GM12878 (cell line): ENCODE data around the gene IREB2. TPM values are rescaled to one million over a fixed set of nuclear protein-coding genes. Genes with fewer than 3 reads are reported as not detected.
"Not testable (repeated sequence)": the region's sequence is repeated elsewhere in the genome, so short reads cannot be mapped to it uniquely, and the experiment has no call there.

Experiments
- ATAC-seq: fragments of 200-7000 bp; cut with Tn5 transposase; 3 replicates; pipeline ENCODE4 v1.9.1; 2020; ENCODE audit warnings: mild to moderate bottlenecking, moderate library complexity
- BruUV-seq: library from RNA; stranded (reverse); fragments of 400-500 nt; replicated peaks from 2 replicates; lab custom pipeline; 2021; lab: Mats Ljungman, UMichigan
- CTCF ChIA-PET: fragments of 300-600 bp; sonication (Branson Sonifier 250); formaldehyde crosslinking; extraction: SDS; loops from one replicate; lab custom pipeline; 2021; ENCODE audit warnings: inconsistent platforms; lab: Yijun Ruan, JAX
- POLR2A ChIA-PET: fragments of 350-600 bp; formaldehyde crosslinking; extraction: SDS; loops from one replicate; lab custom pipeline; 2021; ENCODE audit warnings: inconsistent platforms; lab: Charles Lee
- RAD21 ChIA-PET: fragments of 300-600 bp; sonication (Branson Sonifier 250); formaldehyde crosslinking; loops from one replicate; lab custom pipeline; 2023; ENCODE audit warnings: antibody characterized with exemption; ENCODE audit not compliant: unreplicated experiment; lab: Charles Lee
- SMC1A ChIA-PET: fragments of 300-600 bp; sonication (Branson Sonifier 250); formaldehyde crosslinking; loops from one replicate; lab custom pipeline; 2023; ENCODE audit not compliant: unreplicated experiment, uncharacterized antibody; lab: Charles Lee
- DNase-seq: peaks from one replicate; pipeline ENCODE4 v3.0.0-alpha.2; 2011; ENCODE audit warnings: low read depth, low spot score
- FAIRE-seq: peaks from 3 replicates; lab custom pipeline; 2011; peaks lifted over from hg19 to GRCh38; lab: Jason Lieb, UNC
- H2AFZ ChIP-seq: 2 replicates; pipeline ENCODE4 v1.6.0; 2011; ENCODE audit warnings: low read depth, low read length, control low read depth; ENCODE audit not compliant: control insufficient read depth
- H3K27ac ChIP-seq: 2 replicates; pipeline ENCODE4 v1.5.1; 2011; ENCODE audit warnings: control low read depth; ENCODE audit not compliant: control insufficient read depth, insufficient read depth
- H3K27me3 ChIP-seq, 2 experiments: replicated peaks in 1 of 2; 2 replicates each; pipeline versions ENCODE4 v1.6.0 to v1.6.1; 2011; ENCODE audit warnings: low read length in 1 of 2; ENCODE audit not compliant: control insufficient read depth in 2 of 2, insufficient read depth in 2 of 2
- H3K36me3 ChIP-seq, 2 experiments: 2 replicates each; pipeline ENCODE4 v1.5.1; 2011; ENCODE audit warnings: low read length in 1 of 2; ENCODE audit not compliant: control insufficient read depth in 2 of 2, insufficient read depth in 2 of 2
- H3K4me1 ChIP-seq: 2 replicates; pipeline ENCODE4 v1.6.1; 2011; ENCODE audit warnings: mild to moderate bottlenecking, low read length, moderate library complexity, mixed read lengths; ENCODE audit not compliant: control insufficient read depth, insufficient read depth
- H3K4me2 ChIP-seq: 2 replicates; pipeline ENCODE4 v1.6.0; 2011; ENCODE audit warnings: control low read depth; ENCODE audit not compliant: control insufficient read depth, insufficient read depth
- H3K4me3 ChIP-seq: fragments of 200-600 bp; sonication (generic); 2 replicates; pipeline ENCODE4 v1.5.1; 2016
- H3K79me2 ChIP-seq: 2 replicates; pipeline ENCODE4 v1.6.0; 2011; ENCODE audit warnings: low read length; ENCODE audit not compliant: control insufficient read depth, insufficient read depth
- H3K9ac ChIP-seq: 2 replicates; pipeline ENCODE4 v1.8.0; 2011; ENCODE audit warnings: low read length, control low read depth, mixed read lengths; ENCODE audit not compliant: control insufficient read depth, insufficient read depth
- H3K9me3 ChIP-seq: replicated peaks from 3 replicates; pipeline ENCODE4 v1.5.1; 2011; ENCODE audit warnings: mild to moderate bottlenecking, low read length; ENCODE audit not compliant: control insufficient read depth, insufficient read depth
- H4K20me1 ChIP-seq: 2 replicates; pipeline ENCODE4 v1.6.0; 2011; ENCODE audit not compliant: control insufficient read depth, insufficient read depth
- BACH1 ChIP-seq: fragments of 450-650 bp; IDR thresholded peaks from 2 replicates; pipeline ENCODE4 v1.6.1; 2017; ENCODE audit warnings: mild to moderate bottlenecking, borderline replicate concordance
- CHD1 ChIP-seq: IDR thresholded peaks from 2 replicates; pipeline ENCODE4 v1.6.1; 2012; ENCODE audit warnings: low read depth, low read length, improper control_type of control experiment
- GABPA ChIP-seq: IDR thresholded peaks from 2 replicates; pipeline ENCODE4 v1.6.1; 2014; ENCODE audit warnings: antibody characterized with exemption, low read depth, mild to moderate bottlenecking, inconsistent platforms
- HDGF ChIP-seq: fragments of 450-650 bp; IDR thresholded peaks from 2 replicates; pipeline ENCODE4 v1.6.1; 2016; ENCODE audit warnings: antibody characterized with exemption
- IRF5 ChIP-seq: fragments of 450-650 bp; IDR thresholded peaks from 2 replicates; pipeline ENCODE4 v1.6.1; 2017; ENCODE audit warnings: borderline replicate concordance
- MXI1 ChIP-seq: fragments of 150-350 bp; IDR thresholded peaks from 2 replicates; pipeline ENCODE4 v1.6.1; 2011; ENCODE audit warnings: low read depth, mild to moderate bottlenecking, inconsistent platforms, low read length, improper control_type of control experiment
- POLR2A ChIP-seq: IDR thresholded peaks from 2 replicates; pipeline ENCODE4 v1.6.1; 2011; ENCODE audit warnings: low read depth, mild to moderate bottlenecking, low read length
- RBBP5 ChIP-seq: fragments of 200-600 bp; sonication (generic); conservative IDR thresholded peaks from 2 replicates; pipeline ENCODE4 v1.6.1; 2016
- ZNF592 ChIP-seq: fragments of 450-650 bp; IDR thresholded peaks from 2 replicates; pipeline ENCODE4 v1.6.1; 2017; ENCODE audit warnings: mild to moderate bottlenecking, moderate library complexity
- WGBS: methylation state at CpG from one replicate; pipeline ENCODE4 v1.1.6; 2016; ENCODE audit warnings: low lambda C conversion rate; ENCODE audit not compliant: insufficient replicate concordance, insufficient coverage; ENCODE audit errors: missing lambda C conversion rate; 5-methylcytosine and 5-hydroxymethylcytosine counted together
- in situ Hi-C: fragments of 300-500 bp; cut with MboI; formaldehyde crosslinking; loops from 9 replicates; pipeline ENCODE4 v1.14.3; 2018; ENCODE audit warnings: mixed read lengths
- intact Hi-C: fragments of 100-400 bp; cut with micrococcal nuclease; formaldehyde crosslinking; loops from one replicate; pipeline ENCODE4 v1.14.2; 2022; ENCODE audit not compliant: unreplicated experiment
- polyA plus RNA-seq, 11 experiments: library from polyadenylated mRNA; depleted of rRNA in 4 of 11; unstranded in 6 of 11; stranded (reverse) in 5 of 11; fragments of >200 nt; fragmentation: Nextera tagmentation in 4 of 11; fragmentation: Illumina TruSeq in 1 of 11; extraction: Ambion mirVana in 4 of 11; extraction: Trizol in 1 of 11; gene quantifications; 1 replicate in 1 of 11; 2 replicates in 10 of 11; pipeline versions ENCODE4 v1.2.1 to v1.2.3, GENCODE V29; 2011 to 2016; ENCODE audit warnings: inconsistent platforms in 2 of 11, missing spikeins in 2 of 11, low read depth in 1 of 11
- total RNA-seq, 4 experiments: library from RNA; depleted of rRNA in 3 of 4; stranded (reverse); fragments of >200 nt in 3 of 4; fragmentation: Illumina TruSeq in 1 of 4; extraction: Trizol in 1 of 4; gene quantifications; 2 replicates each; pipeline versions ENCODE4 v1.2.1 to v1.2.3, GENCODE V29; 2013 to 2021

The IREB2 gene
- total and polyA plus RNA-seq, 10 of the 15 experiments (the other 5 are each of a cell fraction or from before 2014, with no cell fraction given) = 13.0 to 52.4 (median 24.4) TPM

GRCh38 chr15:78520035-78520434 is 82.0 kb downstream of the IREB2 start:
- H3K27me3 ChIP-seq, FAIRE-seq, RAD21 ChIA-PET, DNase-seq, H3K4me3 ChIP-seq, in situ Hi-C loops, H4K20me1 ChIP-seq, H3K4me2 ChIP-seq, ATAC-seq, H3K27ac ChIP-seq, H3K36me3 ChIP-seq, BruUV-seq, POLR2A ChIA-PET, H3K4me1 ChIP-seq, H3K79me2 ChIP-seq, intact Hi-C loops, H3K9me3 ChIP-seq, H3K9ac ChIP-seq, CTCF ChIA-PET, H2AFZ ChIP-seq, SMC1A ChIA-PET: not testable (repeated sequence)
- 74% methylated on average over 2 of the region's 3 CpGs for WGBS

- H4K20me1 ChIP-seq = no peaks in the 10 kb centered on the region
- FAIRE-seq = no peak
- WGBS = 55% methylated on average over 5 of the region's 5 CpGs
- H3K79me2 ChIP-seq = no peaks in the 10 kb centered on the region
- RAD21 ChIA-PET = no interaction called here
- CTCF ChIA-PET = interaction anchor here (0.6 kb wide), 1 partner anchor 47 kb away, joined by 4 read pairs; no protein-coding TSS in a partner anchor
- no peaks in the 10 kb centered on the region for H3K4me1 ChIP-seq
- SMC1A ChIA-PET = no interaction called here
- in situ Hi-C loops = no loop called here
- H3K4me2 ChIP-seq = no peak overlapping the region
- no peak overlapping the region for H2AFZ ChIP-seq
- no peaks in the 10 kb centered on the region for H3K27me3 ChIP-seq
- intact Hi-C loops = no loop called here
- H3K4me3 ChIP-seq = no peak overlapping the region
- no peak for ATAC-seq
- H3K9ac ChIP-seq = no peak overlapping the region
- DNase-seq = no peak
- no peaks in the 10 kb centered on the region for H3K36me3 ChIP-seq
- POLR2A ChIA-PET = no interaction called here
- no peaks in the 10 kb centered on the region; the same call in 2 of the 3 replicates for H3K9me3 ChIP-seq
- no peak overlapping the region for H3K27ac ChIP-seq
- BruUV-seq = no TSS peak
- TF ChIP-seq RBBP5 = no peak
- TF ChIP-seq GABPA = no peak
- no peak for TF ChIP-seq HDGF
- TF ChIP-seq IRF5 = no peak
- no peak for TF ChIP-seq CHD1
- no peak for TF ChIP-seq BACH1
- TF ChIP-seq ZNF592 = no peak
- TF ChIP-seq MXI1 = no peak
- no peak for TF ChIP-seq POLR2A
Observed at GRCh38 chr15:78524230-78524629, 86.2 kb downstream of the IREB2 start.
